OCI-LY1 (cell line): Measurements from ENCODE around the gene PCSK2.

Experiments used
- H2AFZ ChIP-seq: fragments of 200-600 bp; sonication (generic), shearing (Covaris generic); 2 replicates; pipeline ENCODE4 v1.6.0; 2014; ENCODE audit warnings: antibody characterized with exemption, mild to moderate bottlenecking, low read length
- H3F3A ChIP-seq: fragments of 200-600 bp; sonication (generic), shearing (Covaris generic); 2 replicates; pipeline ENCODE4 v1.6.0; 2014; ENCODE audit warnings: mild to moderate bottlenecking, antibody characterized with exemption, low read length, moderate library complexity; ENCODE audit not compliant: insufficient read depth
- H3K27ac ChIP-seq: fragments of 200-600 bp; sonication (generic); 2 replicates; pipeline ENCODE4 v1.5.1; 2014; ENCODE audit warnings: low read length, mixed run types, mild to moderate bottlenecking, low read depth; ENCODE audit not compliant: poor library complexity, severe bottlenecking
- H3K27me3 ChIP-seq: fragments of 200-600 bp; sonication (generic); 2 replicates; pipeline ENCODE4 v1.6.0; 2014; ENCODE audit warnings: antibody characterized with exemption, mild to moderate bottlenecking, low read length, moderate library complexity; ENCODE audit not compliant: insufficient read depth
- H3K36me3 ChIP-seq: fragments of 200-600 bp; sonication (generic); 2 replicates; pipeline ENCODE4 v1.6.1; 2014; ENCODE audit warnings: mild to moderate bottlenecking, antibody characterized with exemption, low read length, moderate library complexity, mixed read lengths; ENCODE audit not compliant: insufficient read depth
- H3K4me1 ChIP-seq: fragments of 200-600 bp; sonication (generic); 2 replicates; pipeline ENCODE4 v1.5.1; 2014; ENCODE audit warnings: mild to moderate bottlenecking, low read length, moderate library complexity; ENCODE audit not compliant: insufficient read depth, severe bottlenecking
- H3K4me2 ChIP-seq: fragments of 200-600 bp; sonication (generic), shearing (Covaris generic); 2 replicates; pipeline ENCODE4 v1.6.1; 2014; ENCODE audit warnings: low read length
- H3K4me3 ChIP-seq: fragments of 200-600 bp; sonication (generic); 2 replicates; pipeline ENCODE4 v1.5.1; 2014; ENCODE audit warnings: low read length, low read depth, mild to moderate bottlenecking, mixed read lengths; ENCODE audit not compliant: poor library complexity, severe bottlenecking
- H3K79me2 ChIP-seq: fragments of 200-600 bp; shearing (Covaris generic); 2 replicates; pipeline ENCODE4 v1.6.1; 2016; ENCODE audit warnings: mixed run types, low read length, mixed read lengths; ENCODE audit not compliant: insufficient read depth
- H3K9ac ChIP-seq: fragments of 200-600 bp; sonication (generic), shearing (Covaris generic); 2 replicates; pipeline ENCODE4 v1.6.1; 2014; ENCODE audit warnings: mild to moderate bottlenecking, low read length, mixed read lengths
- H3K9me2 ChIP-seq: fragments of 200-600 bp; sonication (generic), shearing (Covaris generic); 2 replicates; pipeline ENCODE4 v1.6.1; 2014; ENCODE audit warnings: low read depth, mild to moderate bottlenecking, low read length, mixed read lengths
- H3K9me3 ChIP-seq: fragments of 200-600 bp; shearing (Covaris generic); 2 replicates; pipeline ENCODE4 v1.6.1; 2014; ENCODE audit warnings: low read length, mixed read lengths
- H4K20me1 ChIP-seq: fragments of 200-600 bp; sonication (generic), shearing (Covaris generic); 2 replicates; pipeline ENCODE4 v1.6.0; 2016; ENCODE audit warnings: mild to moderate bottlenecking, low read length; ENCODE audit not compliant: insufficient read depth
- CTCF ChIP-seq: fragments of 200-600 bp; sonication (generic), shearing (Covaris generic); IDR thresholded peaks from 2 replicates; pipeline ENCODE4 v1.5.1; 2017; ENCODE audit warnings: mild to moderate bottlenecking, antibody characterized with exemption, low read length, moderate library complexity, mixed read lengths
- EZH2 ChIP-seq: fragments of 200-600 bp; sonication (generic), shearing (Covaris generic); IDR thresholded peaks from 2 replicates; pipeline ENCODE4 v1.8.0; 2017; ENCODE audit warnings: borderline replicate concordance, mixed run types, mild to moderate bottlenecking, antibody characterized with exemption, low read length, moderate library complexity, mixed read lengths

The PCSK2 gene

GRCh38 chr20:17495826-17496225 is 269.0 kb downstream of the PCSK2 start:
- Histone ChIP-seq H3K27me3 (no peaks in the 10 kb centered on the region), H3F3A (no peaks in the 10 kb centered on the region), H3K9me2 (no peaks in the 10 kb centered on the region), H3K4me1 (no peaks in the 10 kb centered on the region), H3K36me3 (no peaks in the 10 kb centered on the region), H3K27ac (no peak overlapping the region), H3K9ac (no peak overlapping the region), H4K20me1 (no peaks in the 10 kb centered on the region), H3K79me2 (no peaks in the 10 kb centered on the region), H3K4me2 (no peak overlapping the region), H2AFZ (no peak overlapping the region), H3K9me3 (no peaks in the 10 kb centered on the region), H3K4me3 (no peak overlapping the region)
- TF ChIP-seq CTCF (no peak), EZH2 (no peak)

DNA sequence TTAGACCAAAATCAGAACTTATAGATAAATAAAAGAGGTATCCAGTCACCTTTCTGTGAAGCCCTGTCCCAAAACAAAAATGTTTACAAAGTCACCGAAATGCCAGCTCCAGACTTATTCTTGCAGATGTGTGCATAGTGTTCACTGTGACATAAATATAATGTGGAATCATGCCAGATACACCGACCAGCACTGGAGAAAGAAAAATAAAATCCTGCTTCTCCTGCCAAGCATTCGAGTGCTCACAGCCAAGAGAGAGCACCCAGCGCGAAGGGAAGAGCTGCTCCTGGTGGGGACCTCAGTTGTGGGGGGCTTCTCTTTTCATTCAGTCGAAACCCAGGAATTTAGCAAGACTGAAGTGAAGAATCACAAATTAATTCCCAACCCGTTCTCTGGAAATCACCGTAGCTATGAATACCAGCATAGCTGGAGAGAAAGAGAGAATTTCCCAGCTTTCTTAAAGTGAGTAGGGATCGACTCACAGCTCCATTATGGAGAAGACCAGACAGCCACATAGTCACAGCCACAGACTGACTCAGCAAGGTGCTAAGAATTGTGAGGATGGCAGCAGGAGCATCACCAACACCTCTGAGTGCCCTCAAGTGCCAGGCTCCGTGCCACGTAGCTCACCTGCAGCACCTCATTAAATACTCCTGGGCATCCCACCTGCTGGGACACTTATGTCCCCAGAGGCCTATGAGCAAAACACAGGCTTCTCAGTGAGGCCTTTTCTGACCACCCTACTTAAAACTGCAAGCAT is 271.2 kb downstream of the PCSK2 start:
- Histone ChIP-seq H4K20me1 (no peaks in the 10 kb centered on the region), H3K4me2 (no peak overlapping the region), H3K79me2 (no peaks in the 10 kb centered on the region), H3K4me3 (no peak overlapping the region), H3K36me3 (no peaks in the 10 kb centered on the region), H2AFZ (no peak overlapping the region), H3K27ac (no peak overlapping the region), H3K9me3 (no peaks in the 10 kb centered on the region), H3K9ac (no peak overlapping the region), H3K9me2 (no peaks in the 10 kb centered on the region), H3K4me1 (no peaks in the 10 kb centered on the region), H3F3A (no peaks in the 10 kb centered on the region), H3K27me3 (no peaks in the 10 kb centered on the region)
- TF ChIP-seq EZH2 (no peak), CTCF (no peak)

GRCh38 chr20:17498641-17499040 is 271.8 kb downstream of the PCSK2 start:
- no peaks in the 10 kb centered on the region for H3K9me3 ChIP-seq
- no peaks in the 10 kb centered on the region for H3K79me2 ChIP-seq
- no peaks in the 10 kb centered on the region for H3K27me3 ChIP-seq
- no peaks in the 10 kb centered on the region for H3K9me2 ChIP-seq
- H3K27ac ChIP-seq = no peak overlapping the region
- no peak overlapping the region for H2AFZ ChIP-seq
- no peaks in the 10 kb centered on the region for H4K20me1 ChIP-seq
- H3K4me3 ChIP-seq = no peak overlapping the region
- H3K4me1 ChIP-seq = no peaks in the 10 kb centered on the region
- no peak overlapping the region for H3K9ac ChIP-seq
- no peaks in the 10 kb centered on the region for H3K36me3 ChIP-seq
- TF ChIP-seq CTCF (no peak), EZH2 (no peak)
- H3F3A ChIP-seq = no peaks in the 10 kb centered on the region
- no peak overlapping the region for H3K4me2 ChIP-seq
